OCI-LY7 (cell line): ENCODE data around the gene SHISAL2A. TPM values are rescaled to one million over a fixed set of nuclear protein-coding genes. Genes with fewer than 3 reads are reported as not detected.

Experiments
- BruUV-seq: library from RNA; stranded (reverse); fragments of 400-500 nt; replicated peaks from 2 replicates; lab custom pipeline; 2021; lab: Mats Ljungman, UMichigan
- CTCF ChIA-PET: fragments of 300-600 bp; sonication (Branson Sonifier 250); formaldehyde crosslinking; loops from one replicate; lab custom pipeline; 2022; ENCODE audit warnings: antibody characterized with exemption; ENCODE audit not compliant: unreplicated experiment; lab: Charles Lee
- POLR2A ChIA-PET: fragments of 300-600 bp; sonication (Branson Sonifier 250); formaldehyde crosslinking; loops from one replicate; lab custom pipeline; 2022; ENCODE audit warnings: antibody characterized with exemption; lab: Charles Lee
- DNase-seq: peaks from one replicate; pipeline ENCODE4 v3.0.0-alpha.2; 2015; ENCODE audit warnings: low spot score
- H2AFZ ChIP-seq: fragments of 200-600 bp; sonication (generic), shearing (Covaris generic); 2 replicates; pipeline ENCODE4 v1.6.1; 2014; ENCODE audit warnings: mild to moderate bottlenecking, antibody characterized with exemption, low read length, moderate library complexity
- H3K27ac ChIP-seq: fragments of 200-600 bp; sonication (generic); 2 replicates; pipeline ENCODE4 v1.5.1; 2014; ENCODE audit warnings: mixed run types, low read depth, mild to moderate bottlenecking, moderate library complexity, low read length, inconsistent platforms; ENCODE audit not compliant: poor library complexity, severe bottlenecking
- H3K36me3 ChIP-seq: fragments of 200-600 bp; sonication (generic); 2 replicates; pipeline ENCODE4 v1.6.1; 2014; ENCODE audit warnings: mild to moderate bottlenecking, antibody characterized with exemption, low read length, moderate library complexity, mixed read lengths; ENCODE audit not compliant: insufficient read depth
- H3K4me1 ChIP-seq: fragments of 200-600 bp; sonication (generic); 2 replicates; pipeline ENCODE4 v1.5.1; 2014; ENCODE audit warnings: mild to moderate bottlenecking, low read length; ENCODE audit not compliant: insufficient read depth, poor library complexity, severe bottlenecking
- H3K4me2 ChIP-seq: fragments of 200-600 bp; sonication (generic); 2 replicates; pipeline ENCODE4 v1.6.1; 2014; ENCODE audit warnings: mild to moderate bottlenecking, low read length
- H3K4me3 ChIP-seq: fragments of 200-600 bp; sonication (generic); 2 replicates; pipeline ENCODE4 v1.5.1; 2014; ENCODE audit warnings: mild to moderate bottlenecking, low read depth, low read length; ENCODE audit not compliant: poor library complexity, severe bottlenecking
- H3K79me2 ChIP-seq: fragments of 200-600 bp; sonication (generic); 2 replicates; pipeline ENCODE4 v1.6.1; 2016; ENCODE audit warnings: low read depth, mild to moderate bottlenecking, low read length, moderate library complexity, mixed read lengths; ENCODE audit not compliant: insufficient read depth
- H3K9me2 ChIP-seq: fragments of 200-600 bp; sonication (generic); 2 replicates; pipeline ENCODE4 v1.6.1; 2016; ENCODE audit warnings: mild to moderate bottlenecking, low read length, mixed read lengths; ENCODE audit not compliant: insufficient read depth
- H3K9me3 ChIP-seq: fragments of 200-600 bp; sonication (generic); 2 replicates; pipeline ENCODE4 v1.6.1; 2014; ENCODE audit warnings: mild to moderate bottlenecking, mixed run types, low read length, mixed read lengths
- H4K20me1 ChIP-seq: fragments of 200-600 bp; sonication (generic); 2 replicates; pipeline ENCODE4 v1.6.1; 2014; ENCODE audit warnings: mild to moderate bottlenecking, antibody characterized with exemption, low read length, moderate library complexity, mixed read lengths; ENCODE audit not compliant: insufficient read depth
- CTCF ChIP-seq: fragments of 200-600 bp; sonication (generic); conservative IDR thresholded peaks from 2 replicates; pipeline ENCODE4 v1.5.1; 2014; ENCODE audit warnings: mild to moderate bottlenecking, antibody characterized with exemption, low read length, moderate library complexity, mixed read lengths
- EZH2phosphoT487 ChIP-seq: fragments of 200-600 bp; sonication (generic); IDR thresholded peaks from 2 replicates; pipeline ENCODE4 v1.6.1; 2018; ENCODE audit warnings: low read depth, borderline replicate concordance, mild to moderate bottlenecking, mixed run types, antibody characterized with exemption, low read length, moderate library complexity, mixed read lengths
- intact Hi-C: fragments of 100-400 bp; cut with micrococcal nuclease; formaldehyde crosslinking; loops from one replicate; pipeline ENCODE4 v1.10.0; 2022; ENCODE audit not compliant: unreplicated experiment
- total RNA-seq, 2 experiments: library from RNA; depleted of rRNA in 1 of 2; stranded (reverse); fragments of >200 nt in 1 of 2; shearing (Covaris generic) in 1 of 2; gene quantifications; 2 replicates each; pipeline ENCODE4 v1.2.3, GENCODE V29; 2014 to 2022

SHISAL2A gene
- total RNA-seq, 2 experiments from 2014 or later = 0.27 to 0.69 TPM

- peak overlapping the region; percentile 42 for H3K4me3 ChIP-seq
- H3K36me3 ChIP-seq = no peaks in the 10 kb centered on the region
- no peak for DNase-seq
- no peaks in the 10 kb centered on the region for H4K20me1 ChIP-seq
- H3K9me3 ChIP-seq = no peaks in the 10 kb centered on the region
- H3K4me1 ChIP-seq = peaks cover 36% of the 10 kb centered on the region
- no TSS peak for BruUV-seq
- no peaks in the 10 kb centered on the region for H3K79me2 ChIP-seq
- H3K9me2 ChIP-seq = no peaks in the 10 kb centered on the region
- no peak for TF ChIP-seq EZH2phosphoT487
- TF ChIP-seq CTCF = no peak
- intact Hi-C loops = no loop called here
- CTCF ChIA-PET = no interaction called here
- peak overlapping the region; percentile 91 for H2AFZ ChIP-seq
- H3K4me2 ChIP-seq = peak overlapping the region; percentile 70
- POLR2A ChIA-PET = interaction anchor here (0.6 to 1.7 kb wide), 8 partner anchors 11 to 91 kb away, joined by 3 to 7 read pairs (median 3); no protein-coding TSS in a partner anchor
- peak overlapping the region; percentile 75 for H3K27ac ChIP-seq
Measured at GRCh38 chr1:52593495-52593894, 39.5 kb upstream of the SHISAL2A start.

- Histone ChIP-seq H3K27ac (no peak overlapping the region), H3K79me2 (no peaks in the 10 kb centered on the region), H3K4me3 (no peak overlapping the region), H3K9me3 (no peaks in the 10 kb centered on the region), H4K20me1 (no peaks in the 10 kb centered on the region), H3K4me2 (no peak overlapping the region), H3K4me1 (peaks cover 35% of the 10 kb centered on the region), H3K36me3 (no peaks in the 10 kb centered on the region), H3K9me2 (no peaks in the 10 kb centered on the region), H2AFZ (no peak overlapping the region)
- no peak for DNase-seq
- TF ChIP-seq EZH2phosphoT487 (no peak), CTCF (no peak)
- intact Hi-C loops = no loop called here
- CTCF ChIA-PET = no interaction called here
- no TSS peak for BruUV-seq
- POLR2A ChIA-PET = interaction anchor here (1.1 kb wide), 1 partner anchor 10 kb away, joined by 3 read pairs; no protein-coding TSS in a partner anchor
Measured at GRCh38 chr1:52595061-52595460, 37.9 kb upstream of the SHISAL2A start.

GRCh38 chr1:52597912-52598311, 35.1 kb upstream of the SHISAL2A start:
- peaks cover 22% of the 10 kb centered on the region for H3K4me1 ChIP-seq
- H4K20me1 ChIP-seq = no peaks in the 10 kb centered on the region
- no peaks in the 10 kb centered on the region for H3K9me3 ChIP-seq
- H3K36me3 ChIP-seq = no peaks in the 10 kb centered on the region
- H3K79me2 ChIP-seq = no peaks in the 10 kb centered on the region
- POLR2A ChIA-PET = no interaction called here
- H3K27ac ChIP-seq = no peak overlapping the region
- intact Hi-C loops = no loop called here
- no peak for DNase-seq
- H3K4me2 ChIP-seq = no peak overlapping the region
- no TSS peak for BruUV-seq
- H3K4me3 ChIP-seq = no peak overlapping the region
- no peaks in the 10 kb centered on the region for H3K9me2 ChIP-seq
- TF ChIP-seq EZH2phosphoT487 = no peak
- TF ChIP-seq CTCF = no peak
- H2AFZ ChIP-seq = no peak overlapping the region
- CTCF ChIA-PET = no interaction called here
